A549 treated with Mapracorat at 1 μM for 4 hours (cell line): ENCODE data around the gene GSDME. TPM values are rescaled to one million over a fixed set of nuclear protein-coding genes. Genes with fewer than 3 reads are reported as not detected.

Experiments used
- total RNA-seq: library from RNA; stranded (reverse); fragments of 200-300 nt; extraction: Qiagen RNA extraction; gene quantifications from 5 replicates; pipeline ENCODE4 v1.2.3, GENCODE V29; 2022

The GSDME gene
- 34.9 to 51.2 TPM (median 42.2 TPM) in 5 replicates for total RNA-seq

DNA sequence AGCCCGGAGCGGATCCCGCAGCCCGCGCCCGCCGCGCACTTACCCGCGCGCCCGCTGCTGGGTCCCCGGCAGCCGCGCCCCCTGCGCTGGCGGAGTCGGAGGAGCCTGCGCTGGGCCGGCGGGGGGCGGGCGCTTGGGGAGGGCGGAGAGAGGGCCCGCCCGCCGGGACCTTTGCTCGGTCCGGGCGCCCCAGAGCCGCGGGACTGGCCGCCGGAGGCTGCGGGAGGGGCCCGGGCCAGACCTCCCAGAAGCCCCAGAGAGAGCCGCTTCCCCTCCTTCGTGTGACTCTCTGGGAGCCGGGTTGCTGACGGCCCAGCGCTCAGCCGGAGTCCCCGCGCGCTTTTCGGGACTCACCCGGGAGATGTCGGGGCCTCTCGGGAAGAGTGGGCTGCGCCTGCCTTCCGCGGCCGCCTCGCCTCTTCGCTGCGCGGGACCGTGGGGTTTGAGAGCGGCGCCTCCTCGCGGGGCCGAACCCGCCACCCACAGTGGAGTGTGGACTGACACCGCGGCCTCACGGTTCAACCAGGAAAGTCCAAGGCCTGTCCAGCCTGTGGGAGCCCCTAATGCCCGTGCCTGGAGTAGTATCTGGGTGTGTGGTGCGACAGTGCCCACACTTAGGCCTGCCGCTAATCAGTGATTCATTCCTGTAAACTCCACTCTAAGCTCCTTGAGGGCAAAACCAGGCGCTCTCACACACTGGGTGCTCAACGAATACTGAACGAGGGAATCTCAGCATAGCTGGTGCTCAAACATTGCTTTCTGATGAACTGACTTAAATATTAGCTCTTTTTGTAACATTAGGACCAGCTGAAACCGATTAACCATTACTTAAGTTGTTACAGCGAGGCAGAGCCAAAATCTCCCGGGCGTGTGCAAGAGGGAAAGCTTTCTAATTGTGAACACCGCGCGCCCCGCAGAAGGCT, at the start of gene GSDME:
TSS of gene GSDME (minus strand) at position 112 of the 923 bp plus-strand sequence. CDS start 7,690 bp downstream, outside the sequence.

Other genes starting within 250 kb of the GSDME start
- 16.9 to 23.6 TPM (median 19.5 TPM) in 5 replicates for gene PALS2, start 184.0 kb downstream of the GSDME start, total RNA-seq
- 9.0 to 17.0 TPM (median 12.4 TPM) in 5 replicates for gene OSBPL3, start 222.7 kb upstream of the GSDME start, total RNA-seq